GDM1 (cell line): Measurements from ENCODE around the gene ALOXE3.
"Not testable (repeated sequence)": the region's sequence is repeated elsewhere in the genome, so short reads cannot be mapped to it uniquely, and the experiment has no call there.

ENCODE experiments used
- DNase-seq: peaks from one replicate; lab custom pipeline; 2025; lab: John Stamatoyannopoulos, UW

Gene ALOXE3

DNA sequence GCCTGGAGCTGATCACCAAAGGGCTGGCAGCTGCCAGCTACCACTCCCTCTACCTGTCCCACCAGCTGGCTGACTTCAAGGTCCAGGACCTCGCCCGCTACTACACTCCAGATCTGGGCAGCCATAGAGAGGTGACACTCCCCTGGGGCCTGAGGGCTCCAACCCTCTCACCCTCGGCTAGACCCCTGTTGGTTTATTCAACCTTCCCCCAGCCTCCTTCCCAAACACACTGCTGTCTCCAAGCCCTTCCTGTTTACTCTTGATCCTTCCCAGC, 48.8 kb downstream of the ALOXE3 start:
- DNase-seq = no peak

- no peak for DNase-seq
Observed at GRCh38 chr17:8068736-8069586, 49.4 kb downstream of the ALOXE3 start.

- no peak for DNase-seq
Observed at GRCh38 chr17:8067806-8068205, 50.5 kb downstream of the ALOXE3 start.

DNA sequence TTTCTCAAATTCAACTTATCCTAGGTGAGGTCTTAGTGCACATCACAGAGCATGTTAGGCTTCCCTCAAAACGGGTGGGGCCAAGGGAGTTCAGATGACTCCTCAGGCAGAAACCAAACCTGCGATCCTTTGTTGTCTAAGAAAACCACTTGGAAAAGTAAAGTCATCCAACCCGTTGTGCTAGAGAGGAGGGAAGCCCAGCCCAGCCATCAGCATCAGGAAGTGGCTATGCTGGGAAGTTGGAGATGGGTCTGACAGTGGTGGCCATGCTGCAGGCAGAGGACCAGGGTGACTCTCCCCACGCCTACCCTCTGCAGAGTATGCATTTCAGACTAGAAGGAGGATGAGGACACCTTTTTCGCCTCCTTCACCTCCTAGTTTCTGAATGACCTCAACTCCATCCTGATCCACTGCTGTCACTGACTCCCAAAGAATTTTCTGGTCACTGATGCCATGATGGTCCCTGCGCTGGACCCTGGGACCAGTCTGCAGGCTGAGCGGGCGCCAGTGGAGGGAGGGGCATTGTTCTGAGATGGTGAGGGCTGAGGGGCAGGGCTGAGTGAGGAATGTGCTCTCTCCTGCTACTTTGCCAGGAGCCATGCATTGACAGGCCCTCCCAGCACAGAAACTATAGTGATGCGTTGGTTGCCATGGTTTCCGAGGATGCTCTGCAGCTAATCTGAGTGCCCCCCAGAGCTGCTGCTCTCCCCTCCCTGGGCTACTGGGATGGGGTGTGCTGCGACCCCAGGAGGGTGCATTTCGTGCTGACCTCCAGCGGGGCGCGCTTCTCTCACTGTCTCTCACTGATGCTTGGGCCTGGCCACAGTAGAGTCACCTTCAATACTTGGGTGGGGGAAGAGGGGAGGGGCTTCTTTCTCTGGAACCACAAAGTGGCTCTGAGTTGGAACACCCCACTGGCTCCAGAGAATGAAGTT, 51.2 kb downstream of the ALOXE3 start:
- no peak for DNase-seq

- DNase-seq = no peak
Observed at GRCh38 chr17:8064561-8065019, 53.7 kb downstream of the ALOXE3 start.

DNA sequence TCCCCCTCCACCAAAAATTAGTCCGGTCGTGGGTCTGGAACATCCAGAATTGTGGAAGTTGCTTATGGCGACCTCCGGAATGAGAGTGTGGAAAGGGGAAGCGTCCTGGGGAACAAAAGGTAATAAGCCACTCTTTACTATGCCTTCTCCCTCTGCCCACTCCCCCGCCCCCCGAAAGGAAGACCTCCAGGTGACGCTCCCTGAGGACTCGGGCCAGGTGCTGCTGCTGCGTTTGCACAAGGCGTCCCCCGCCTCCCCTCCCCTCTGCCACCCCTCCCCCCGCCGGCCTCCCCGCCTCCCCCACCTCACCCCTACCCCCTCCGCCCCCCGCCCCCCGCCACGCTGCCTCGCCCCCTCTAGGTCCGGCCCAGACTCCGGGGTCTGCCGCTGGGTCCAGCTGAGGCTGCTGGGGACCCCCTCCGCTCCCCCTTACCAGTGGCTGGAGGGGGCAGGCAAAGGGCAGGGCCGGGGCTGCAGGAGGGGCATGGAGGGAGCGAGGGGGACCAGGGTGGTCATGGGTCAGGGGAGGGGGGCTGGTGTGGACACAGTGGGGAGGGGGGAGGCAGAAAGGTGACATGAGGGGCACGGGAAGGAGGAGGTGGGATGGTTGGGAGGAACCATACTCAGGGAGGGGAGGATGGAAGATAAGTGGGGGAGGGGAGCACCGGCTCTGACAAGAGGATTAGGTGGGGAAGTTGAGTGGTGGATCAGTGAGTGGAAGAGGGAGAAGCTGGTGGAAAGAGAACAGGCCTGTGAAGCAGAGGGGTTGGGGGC, 54.4 kb downstream of the ALOXE3 start:
- no peak for DNase-seq

GRCh38 chr17:8062807-8063483, 55.4 kb downstream of the ALOXE3 start:
- DNase-seq = no peak

- DNase-seq = no peak
Observed at GRCh38 chr17:8062435-8062806, 55.9 kb downstream of the ALOXE3 start.

GRCh38 chr17:8061851-8062250, 56.5 kb downstream of the ALOXE3 start:
- not testable (repeated sequence) for DNase-seq

- DNase-seq = peak; percentile 30
Observed at GRCh38 chr17:8060274-8060673, 58.0 kb downstream of the ALOXE3 start.

DNA sequence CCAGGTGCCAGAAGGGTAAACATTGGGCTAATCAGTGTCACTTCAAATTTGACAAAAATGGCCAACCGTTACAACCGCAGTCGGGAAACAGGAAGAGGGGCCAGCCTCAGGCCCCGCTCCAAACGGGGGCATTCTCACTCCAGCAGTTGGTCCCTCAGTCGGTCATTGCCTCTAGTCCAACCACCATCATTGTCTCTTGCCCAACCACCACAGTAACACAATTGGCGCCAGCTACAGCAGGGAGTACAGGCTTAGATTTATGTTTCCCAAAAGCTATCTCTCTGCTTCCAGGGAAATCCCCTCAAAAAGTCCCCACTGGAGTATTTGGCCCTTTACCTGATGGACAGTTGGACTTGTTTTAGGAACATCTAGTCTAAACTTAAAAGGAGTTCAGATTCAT, 59.2 kb downstream of the ALOXE3 start:
- DNase-seq = no peak

DNA sequence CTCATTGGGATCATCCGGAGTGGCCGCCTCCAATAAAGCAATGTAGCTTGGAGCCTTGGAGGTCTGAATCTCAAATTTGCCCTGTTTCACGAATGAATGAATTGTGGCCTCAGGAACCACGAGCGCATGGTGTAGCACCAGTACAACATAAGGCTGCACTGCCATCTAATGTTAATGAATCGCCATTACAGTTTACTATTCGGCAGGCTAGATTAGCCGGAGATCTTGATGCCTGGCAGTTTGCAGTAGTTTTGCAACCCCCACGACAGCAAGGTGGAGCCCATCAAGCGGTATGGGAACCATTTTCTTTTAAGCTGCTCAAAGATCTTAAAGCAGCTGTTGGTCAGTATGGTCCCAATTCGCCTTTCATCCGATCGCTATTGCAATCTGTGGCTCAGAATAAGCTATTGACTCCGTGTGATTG, 60.6 kb downstream of the ALOXE3 start:
- peak; percentile 62 for DNase-seq

DNA sequence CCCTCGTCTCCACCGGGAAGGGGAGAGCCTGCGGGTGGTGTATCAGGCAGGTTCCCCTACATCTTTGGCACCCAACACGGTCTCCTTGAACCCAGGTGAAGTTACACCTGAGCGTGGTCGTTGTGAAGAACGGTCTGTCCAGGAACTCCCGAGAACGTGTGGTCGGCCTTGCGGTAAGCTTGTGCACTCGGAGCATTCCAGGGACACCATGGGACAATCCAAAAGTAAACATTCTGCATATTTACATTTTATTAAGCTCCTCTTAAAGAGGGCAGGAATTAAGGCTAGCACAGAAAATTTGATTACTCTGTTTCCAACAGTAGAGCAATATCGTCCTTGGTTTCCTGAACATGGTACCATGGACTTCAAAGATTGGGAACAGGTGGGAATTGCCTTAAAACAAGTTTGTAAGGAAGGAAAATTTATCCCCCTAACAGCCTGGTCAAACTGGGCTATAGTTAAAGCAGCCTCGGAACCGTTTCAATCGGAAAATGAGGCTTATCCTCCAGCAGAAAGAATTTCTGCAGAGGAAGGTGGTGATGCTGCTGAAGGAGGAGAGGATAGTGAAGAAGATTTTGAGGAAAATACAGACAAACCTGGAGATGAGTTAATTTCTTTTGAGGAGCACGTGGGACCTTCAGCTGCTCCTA, 61.2 kb downstream of the ALOXE3 start:
- no peak for DNase-seq

DNA sequence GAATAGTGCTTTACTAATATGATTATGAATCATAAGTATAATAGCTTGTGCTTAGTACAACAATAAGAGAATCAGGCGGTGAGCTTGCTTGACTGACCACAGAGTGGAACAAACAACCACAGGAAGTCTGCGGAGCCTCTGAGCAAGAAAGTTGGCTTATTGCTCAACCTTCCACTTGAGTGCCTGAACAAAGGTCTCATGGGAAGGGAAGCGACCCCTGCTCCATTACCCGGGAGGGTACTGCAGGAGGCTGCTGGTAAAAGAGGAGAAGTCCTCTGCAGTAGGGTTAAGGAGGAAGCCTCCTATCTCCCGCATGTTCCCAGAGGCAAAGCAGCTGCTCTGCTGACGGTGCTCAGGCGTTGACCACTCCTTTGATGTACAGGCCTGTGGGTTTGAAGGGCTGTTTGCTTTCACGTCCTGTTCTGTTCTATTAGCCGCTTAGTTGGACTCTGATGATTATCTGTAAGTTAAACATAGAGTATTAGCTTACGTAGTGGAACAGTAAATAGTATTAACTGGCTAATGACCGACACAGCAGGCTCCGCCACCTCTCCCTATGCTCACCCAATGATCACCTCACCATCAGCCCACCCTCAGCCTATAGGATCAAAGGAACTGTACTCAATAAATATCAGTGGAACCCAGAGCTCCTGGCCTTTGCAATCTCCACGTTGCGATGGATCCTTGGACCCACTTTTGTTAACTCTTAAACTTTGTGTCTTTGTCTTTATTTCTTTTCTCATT, 61.9 kb downstream of the ALOXE3 start:
- DNase-seq = peak; percentile 70

- DNase-seq = no peak
Observed at GRCh38 chr17:8055851-8056231, 62.5 kb downstream of the ALOXE3 start.

- DNase-seq = no peak
Observed at GRCh38 chr17:8053600-8053999, 64.7 kb downstream of the ALOXE3 start.

GRCh38 chr17:8052256-8053252, 65.8 kb downstream of the ALOXE3 start:
- DNase-seq = no peak

DNA sequence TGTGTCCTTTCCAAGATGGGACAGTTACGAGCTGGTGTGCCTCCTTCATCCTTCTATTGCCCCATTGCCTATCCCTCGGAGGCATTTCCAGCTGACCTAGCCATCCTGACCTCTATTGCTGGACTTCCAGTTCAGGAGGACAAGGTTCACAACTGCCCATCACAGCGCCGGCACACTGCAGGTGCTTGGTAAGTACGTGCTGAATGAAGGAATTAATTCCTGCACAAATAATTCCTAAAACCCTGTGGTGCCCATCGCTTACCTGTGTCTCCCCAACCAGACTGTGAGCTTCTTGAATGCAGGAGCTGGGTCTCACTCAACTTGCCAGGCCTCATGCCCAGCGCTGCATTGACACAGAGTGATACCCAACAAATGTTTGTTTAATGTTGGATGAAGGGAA, 66.5 kb downstream of the ALOXE3 start:
- DNase-seq = no peak

DNA sequence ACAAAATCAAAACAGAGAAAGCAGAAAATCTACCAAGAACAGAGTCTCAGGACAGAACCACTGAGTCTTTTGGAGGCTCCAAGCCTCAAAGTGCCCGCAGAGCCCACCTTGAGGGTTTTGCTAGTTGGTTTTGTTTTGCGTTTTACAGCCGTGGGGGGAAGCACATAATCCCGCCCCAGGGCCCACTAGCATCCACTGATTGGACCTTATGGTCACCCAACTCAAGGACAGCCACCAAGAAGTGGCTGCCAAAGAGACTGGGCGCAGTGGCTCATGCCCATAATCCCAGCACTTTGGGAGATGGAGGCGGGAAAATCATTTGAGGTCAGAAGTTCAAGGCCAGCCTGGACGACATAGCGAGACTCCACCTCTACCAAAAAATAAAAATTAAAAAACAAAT, 69.6 kb downstream of the ALOXE3 start:
- DNase-seq = no peak
